ENCODE results near the gene CDK12. TPM values are rescaled to one million over a fixed set of nuclear protein-coding genes. Genes with fewer than 3 reads are reported as not detected.

CDK12 gene
- total RNA-seq, 1 experiment from 2014 or later, result 51.2 TPM

DNA sequence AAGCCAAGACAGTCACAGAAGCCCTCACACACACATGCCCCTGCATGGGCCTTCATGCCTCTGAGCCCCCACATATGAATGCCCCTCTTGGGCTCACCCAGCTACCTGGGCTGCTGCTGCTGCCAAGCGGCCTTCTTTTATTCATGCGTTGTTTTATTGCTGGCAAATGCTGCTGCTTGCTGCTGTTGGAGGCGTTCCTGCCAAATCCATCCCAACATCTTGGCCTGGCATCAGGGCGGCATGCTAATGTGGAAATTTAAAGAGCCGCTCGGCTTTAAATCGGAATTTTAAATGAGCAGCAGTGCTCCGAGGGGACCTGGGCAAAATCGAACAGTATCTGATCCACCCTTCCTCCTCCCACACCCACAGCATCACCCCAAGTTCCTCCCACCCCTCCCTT is 107.4 kb downstream of the CDK12 start:
- H3K9ac ChIP-seq (ENCODE audit: low read length), result no peak overlapping the region
- H3K9me2 ChIP-seq (ENCODE audit: insufficient read depth), result no peaks in the 10 kb centered on the region
- intact Hi-C loops (cut with micrococcal nuclease), result no loop called here
- H3K4me2 ChIP-seq (ENCODE audit: low read length), result no peak overlapping the region
- H3K9me3 ChIP-seq (ENCODE audit: control insufficient read depth in 1 of 2, insufficient read depth in 1 of 2, low read depth in 1 of 2, low read length in 2 of 2), result peaks cover 0 to 5% of the 10 kb centered on the region in 2 experiments; a peak in 1 of 4 replicates
- H3K36me3 ChIP-seq (ENCODE audit: control insufficient read depth in 1 of 2, insufficient read depth in 2 of 2, low read length in 2 of 2), result no peaks in the 10 kb centered on the region
- no peak for DNase-seq (ENCODE audit: low read depth, low spot score)
- RAD21 ChIA-PET (ENCODE audit: low non-redundant PET in 1 of 2, low total read pairs in 2 of 2, uncharacterized antibody in 2 of 2, unreplicated experiment in 2 of 2), result no interaction called here
- H3K27me3 ChIP-seq (ENCODE audit: insufficient read depth, low read length), result no peaks in the 10 kb centered on the region
- no peak overlapping the region for H3K27ac ChIP-seq (ENCODE audit: low read depth, low read length)
- H3K79me2 ChIP-seq (ENCODE audit: insufficient read depth, low read length), result no peaks in the 10 kb centered on the region
- H3K4me1 ChIP-seq (ENCODE audit: control insufficient read depth in 1 of 2, insufficient read depth in 2 of 2, low read length in 2 of 2), result no peaks in the 10 kb centered on the region
- TF ChIP-seq POLR2AphosphoS5 (IDR thresholded peaks at IDR 0.05; ENCODE audit: low read depth, low read length) (no peak), EZH2phosphoT487 (IDR thresholded peaks at IDR 0.05; ENCODE audit: borderline replicate concordance) (no peak), ZNF274 (IDR thresholded peaks at IDR 0.05; ENCODE audit: low read depth, low read length) (no peak), POLR2A (IDR thresholded peaks at IDR 0.05; ENCODE audit: borderline replicate concordance, extremely low read depth, insufficient read depth, insufficient read length) (no peak), RAD21 (IDR thresholded peaks at IDR 0.05; ENCODE audit: low read depth) (no peak), FOSL1 (IDR thresholded peaks at IDR 0.05; ENCODE audit: low read depth) (no peak), SP1 (IDR thresholded peaks at IDR 0.05; ENCODE audit: low read depth) (no peak), CEBPB (IDR thresholded peaks at IDR 0.05; ENCODE audit: low read depth) (no peak), SRF (IDR thresholded peaks at IDR 0.05; ENCODE audit: low read depth) (no peak)
- no peak for ATAC-seq
- H3K4me3 ChIP-seq (replicated peaks in 1 of 2; ENCODE audit: low read depth in 1 of 2, low read length in 2 of 2), result no peak overlapping the region
- POLR2A ChIA-PET, result no interaction called here
- H2AFZ ChIP-seq (ENCODE audit: low read depth, low read length, poor library complexity, severe bottlenecking), result no peak overlapping the region
- H4K20me1 ChIP-seq (ENCODE audit: insufficient read depth), result no peaks in the 10 kb centered on the region
- CTCF ChIA-PET, result no interaction called here
- no TSS peak for BruUV-seq (replicated peaks)

DNA sequence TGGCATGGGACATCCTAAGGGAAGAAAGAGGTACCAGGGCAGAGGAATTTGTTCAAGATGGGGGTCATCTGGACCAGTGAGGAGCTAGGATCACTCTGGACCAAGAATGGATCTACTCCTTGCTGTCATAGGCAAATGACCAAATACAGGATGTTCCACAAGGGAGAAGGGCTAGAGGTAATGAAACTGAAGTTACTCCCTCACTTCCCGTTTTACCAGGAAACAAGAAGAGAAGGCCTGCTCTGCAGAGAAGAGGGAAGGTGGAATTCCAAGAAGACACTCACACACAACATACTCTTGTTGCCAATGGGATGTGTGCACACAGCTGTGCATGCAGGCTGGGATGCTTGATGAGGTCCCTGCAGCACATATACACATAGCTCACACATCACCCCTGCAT is 107.8 kb downstream of the CDK12 start:
- POLR2A ChIA-PET, result no interaction called here
- intact Hi-C loops (cut with micrococcal nuclease), result no loop called here
- TF ChIP-seq SIN3A (IDR thresholded peaks at IDR 0.05; ENCODE audit: low read depth), result no peak
- TF ChIP-seq CEBPB (IDR thresholded peaks at IDR 0.05; ENCODE audit: low read depth), result no peak
- TF ChIP-seq, protein P1, sequence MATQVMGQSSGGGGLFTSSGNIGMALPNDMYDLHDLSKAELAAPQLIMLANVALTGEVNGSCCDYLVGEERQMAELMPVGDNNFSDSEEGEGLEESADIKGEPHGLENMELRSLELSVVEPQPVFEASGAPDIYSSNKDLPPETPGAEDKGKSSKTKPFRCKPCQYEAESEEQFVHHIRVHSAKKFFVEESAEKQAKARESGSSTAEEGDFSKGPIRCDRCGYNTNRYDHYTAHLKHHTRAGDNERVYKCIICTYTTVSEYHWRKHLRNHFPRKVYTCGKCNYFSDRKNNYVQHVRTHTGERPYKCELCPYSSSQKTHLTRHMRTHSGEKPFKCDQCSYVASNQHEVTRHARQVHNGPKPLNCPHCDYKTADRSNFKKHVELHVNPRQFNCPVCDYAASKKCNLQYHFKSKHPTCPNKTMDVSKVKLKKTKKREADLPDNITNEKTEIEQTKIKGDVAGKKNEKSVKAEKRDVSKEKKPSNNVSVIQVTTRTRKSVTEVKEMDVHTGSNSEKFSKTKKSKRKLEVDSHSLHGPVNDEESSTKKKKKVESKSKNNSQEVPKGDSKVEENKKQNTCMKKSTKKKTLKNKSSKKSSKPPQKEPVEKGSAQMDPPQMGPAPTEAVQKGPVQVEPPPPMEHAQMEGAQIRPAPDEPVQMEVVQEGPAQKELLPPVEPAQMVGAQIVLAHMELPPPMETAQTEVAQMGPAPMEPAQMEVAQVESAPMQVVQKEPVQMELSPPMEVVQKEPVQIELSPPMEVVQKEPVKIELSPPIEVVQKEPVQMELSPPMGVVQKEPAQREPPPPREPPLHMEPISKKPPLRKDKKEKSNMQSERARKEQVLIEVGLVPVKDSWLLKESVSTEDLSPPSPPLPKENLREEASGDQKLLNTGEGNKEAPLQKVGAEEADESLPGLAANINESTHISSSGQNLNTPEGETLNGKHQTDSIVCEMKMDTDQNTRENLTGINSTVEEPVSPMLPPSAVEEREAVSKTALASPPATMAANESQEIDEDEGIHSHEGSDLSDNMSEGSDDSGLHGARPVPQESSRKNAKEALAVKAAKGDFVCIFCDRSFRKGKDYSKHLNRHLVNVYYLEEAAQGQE (IDR thresholded peaks at IDR 0.05; ENCODE audit: low read depth), result no peak
- TF ChIP-seq TCF7L2 (IDR thresholded peaks at IDR 0.05; ENCODE audit: borderline replicate concordance, extremely low read depth, insufficient read depth, insufficient read length), result no peak
- TF ChIP-seq, protein P2, sequence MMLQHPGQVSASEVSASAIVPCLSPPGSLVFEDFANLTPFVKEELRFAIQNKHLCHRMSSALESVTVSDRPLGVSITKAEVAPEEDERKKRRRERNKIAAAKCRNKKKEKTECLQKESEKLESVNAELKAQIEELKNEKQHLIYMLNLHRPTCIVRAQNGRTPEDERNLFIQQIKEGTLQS (IDR thresholded peaks at IDR 0.05), result no peak
- no peak for TF ChIP-seq JUND (IDR thresholded peaks at IDR 0.05)
- no peak for TF ChIP-seq EGR1 (IDR thresholded peaks at IDR 0.05; ENCODE audit: low read depth)
- TF ChIP-seq, protein P3, sequence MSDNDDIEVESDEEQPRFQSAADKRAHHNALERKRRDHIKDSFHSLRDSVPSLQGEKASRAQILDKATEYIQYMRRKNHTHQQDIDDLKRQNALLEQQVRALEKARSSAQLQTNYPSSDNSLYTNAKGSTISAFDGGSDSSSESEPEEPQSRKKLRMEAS (IDR thresholded peaks at IDR 0.05), result no peak
- no peak for TF ChIP-seq ZNF274 (IDR thresholded peaks at IDR 0.05; ENCODE audit: low read depth, low read length)
- TF ChIP-seq, protein P4, sequence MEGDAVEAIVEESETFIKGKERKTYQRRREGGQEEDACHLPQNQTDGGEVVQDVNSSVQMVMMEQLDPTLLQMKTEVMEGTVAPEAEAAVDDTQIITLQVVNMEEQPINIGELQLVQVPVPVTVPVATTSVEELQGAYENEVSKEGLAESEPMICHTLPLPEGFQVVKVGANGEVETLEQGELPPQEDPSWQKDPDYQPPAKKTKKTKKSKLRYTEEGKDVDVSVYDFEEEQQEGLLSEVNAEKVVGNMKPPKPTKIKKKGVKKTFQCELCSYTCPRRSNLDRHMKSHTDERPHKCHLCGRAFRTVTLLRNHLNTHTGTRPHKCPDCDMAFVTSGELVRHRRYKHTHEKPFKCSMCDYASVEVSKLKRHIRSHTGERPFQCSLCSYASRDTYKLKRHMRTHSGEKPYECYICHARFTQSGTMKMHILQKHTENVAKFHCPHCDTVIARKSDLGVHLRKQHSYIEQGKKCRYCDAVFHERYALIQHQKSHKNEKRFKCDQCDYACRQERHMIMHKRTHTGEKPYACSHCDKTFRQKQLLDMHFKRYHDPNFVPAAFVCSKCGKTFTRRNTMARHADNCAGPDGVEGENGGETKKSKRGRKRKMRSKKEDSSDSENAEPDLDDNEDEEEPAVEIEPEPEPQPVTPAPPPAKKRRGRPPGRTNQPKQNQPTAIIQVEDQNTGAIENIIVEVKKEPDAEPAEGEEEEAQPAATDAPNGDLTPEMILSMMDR (IDR thresholded peaks at IDR 0.05 in 2 of 3, conservative IDR thresholded peaks at IDR 0.05 in 1 of 3; ENCODE audit: borderline replicate concordance in 1 of 3, insufficient read depth in 1 of 3, low read depth in 2 of 3, low read length in 2 of 3), result no peak
- TF ChIP-seq ELF1 (IDR thresholded peaks at IDR 0.05; ENCODE audit: borderline replicate concordance, low read depth), result no peak

More for the DNA sequence above, 107.8 kb downstream of the CDK12 start:
- ChIA-PET RAD21 (ENCODE audit: low non-redundant PET in 1 of 2, low total read pairs in 2 of 2, uncharacterized antibody in 2 of 2, unreplicated experiment in 2 of 2) (no interaction called here), CTCF (no interaction called here)
- no peak overlapping the region for H3K9ac ChIP-seq (ENCODE audit: low read length)
- no peaks in the 10 kb centered on the region for H4K20me1 ChIP-seq (ENCODE audit: insufficient read depth)
- no peak overlapping the region for H2AFZ ChIP-seq (ENCODE audit: low read depth, low read length, poor library complexity, severe bottlenecking)
- no peak for DNase-seq (ENCODE audit: low read depth, low spot score)
- H3K79me2 ChIP-seq (ENCODE audit: insufficient read depth, low read length), result no peaks in the 10 kb centered on the region
- H3K4me2 ChIP-seq (ENCODE audit: low read length), result no peak overlapping the region
- no peaks in the 10 kb centered on the region for H3K9me2 ChIP-seq (ENCODE audit: insufficient read depth)
- no peaks in the 10 kb centered on the region for H3K27me3 ChIP-seq (ENCODE audit: insufficient read depth, low read length)
- peaks cover 0 to 4% of the 10 kb centered on the region in 2 experiments; a peak in 2 of 4 replicates for H3K4me1 ChIP-seq (ENCODE audit: control insufficient read depth in 1 of 2, insufficient read depth in 2 of 2, low read length in 2 of 2)
- no peak for ATAC-seq
- no peaks in the 10 kb centered on the region for H3K36me3 ChIP-seq (ENCODE audit: control insufficient read depth in 1 of 2, insufficient read depth in 2 of 2, low read length in 2 of 2)
- peaks cover 0 to 5% of the 10 kb centered on the region in 2 experiments; a peak in 1 of 4 replicates for H3K9me3 ChIP-seq (ENCODE audit: control insufficient read depth in 1 of 2, insufficient read depth in 1 of 2, low read depth in 1 of 2, low read length in 2 of 2)
- no TSS peak for BruUV-seq (replicated peaks)
- H3K4me3 ChIP-seq (replicated peaks in 1 of 2; ENCODE audit: low read depth in 1 of 2, low read length in 2 of 2), result no peak overlapping the region
- H3K27ac ChIP-seq (ENCODE audit: low read depth, low read length), result no peak overlapping the region
